ENCODE measurements around the gene MTX1.
A peak's percentile ranks its signal among the peaks of the same experiment; 100 is the strongest.
"Not testable (repeated sequence)": the region's sequence is repeated elsewhere in the genome, so short reads cannot be mapped to it uniquely, and the experiment has no call there.

The MTX1 gene

DNA sequence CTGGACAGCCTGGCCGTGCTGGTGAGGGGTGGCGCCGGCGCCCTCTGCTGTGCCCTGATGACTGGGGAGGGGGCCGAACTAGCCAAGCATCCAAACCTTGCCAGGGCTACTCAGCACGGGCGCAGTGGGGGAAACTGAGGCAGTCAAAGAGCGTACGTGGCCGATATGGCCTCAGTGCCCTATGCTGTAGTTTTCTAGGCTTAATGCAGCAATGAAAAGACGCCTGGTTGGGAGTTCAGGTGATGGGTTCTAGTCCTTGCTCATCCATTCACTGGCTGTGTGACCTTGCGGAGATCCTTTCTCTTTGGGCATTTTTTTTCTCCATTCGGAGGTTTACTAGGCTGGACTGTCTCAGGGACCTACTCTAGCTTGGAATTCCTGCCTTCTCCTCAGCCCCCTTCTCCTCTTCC, 822 bp downstream of the MTX1 start:
- DNase-seq, result no peak

DNA sequence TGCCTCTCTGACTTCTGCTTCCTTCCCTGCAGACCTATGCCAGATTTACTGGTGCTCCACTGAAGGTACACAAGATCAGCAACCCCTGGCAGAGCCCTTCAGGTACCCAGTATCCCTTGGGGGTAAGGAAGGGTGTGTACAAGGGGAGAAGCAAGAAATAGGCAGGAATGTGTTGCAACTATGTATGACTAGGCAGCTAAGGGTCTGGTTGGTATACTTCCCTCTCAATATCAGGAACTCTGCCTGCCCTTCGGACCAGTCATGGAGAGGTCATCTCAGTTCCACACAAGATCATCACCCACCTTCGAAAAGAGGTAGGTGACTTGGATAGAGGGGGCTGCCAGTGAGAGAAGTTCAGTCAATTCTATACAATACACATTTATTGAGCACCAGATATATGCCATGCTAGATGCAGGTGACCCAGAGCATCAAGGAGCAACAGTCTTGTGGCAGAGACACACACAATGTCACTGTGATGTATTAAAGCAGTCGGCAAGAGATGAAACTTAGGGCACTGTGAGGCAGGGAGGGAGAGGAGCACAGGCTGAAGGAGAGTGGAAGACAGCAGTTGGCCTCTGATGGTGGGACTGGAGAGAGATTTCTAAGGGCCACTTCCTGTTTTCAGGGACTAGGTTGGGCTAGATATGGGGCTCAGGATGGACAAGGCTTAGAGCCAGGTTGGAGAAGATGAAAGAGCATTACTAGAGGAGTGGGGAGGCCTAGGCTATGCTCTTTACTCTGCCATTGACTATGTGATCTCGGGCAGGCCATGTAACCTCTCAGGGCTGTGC, 2.0 kb downstream of the MTX1 start:
- no peak for DNase-seq

DNA sequence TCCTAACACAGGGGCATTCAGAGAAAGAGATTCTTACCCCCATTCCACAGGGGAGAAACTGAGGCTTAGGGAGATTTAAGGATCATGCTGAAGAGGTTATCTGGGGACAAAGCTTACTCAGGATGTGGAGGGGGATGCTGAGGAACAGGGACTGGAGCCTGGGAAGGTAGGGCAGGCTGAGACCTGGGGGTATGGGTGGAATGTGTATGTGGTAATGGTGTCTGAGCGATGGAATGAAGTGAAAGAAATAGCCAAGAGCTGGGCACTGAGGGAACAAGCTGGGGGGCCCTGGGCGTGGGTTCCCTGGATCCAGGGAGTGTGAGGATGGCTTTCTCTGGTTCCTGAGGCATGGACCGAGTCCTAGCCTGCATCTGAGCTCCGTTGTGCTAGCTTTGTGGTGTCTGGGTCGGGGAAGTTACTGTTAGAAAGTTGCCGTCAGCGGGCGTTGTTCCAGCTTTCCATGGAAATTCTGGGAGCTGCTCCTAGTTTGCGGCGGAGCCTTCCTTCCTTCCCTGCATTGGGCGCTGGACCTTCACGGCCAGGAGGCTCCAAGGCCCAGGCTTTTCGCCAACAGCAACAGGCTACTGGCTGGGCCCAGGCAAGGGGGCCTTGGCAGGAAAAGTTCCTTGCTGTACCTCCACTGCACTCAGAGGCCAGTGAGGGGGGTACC, 3.0 kb downstream of the MTX1 start:
- DNase-seq, result not testable (repeated sequence)

DNA sequence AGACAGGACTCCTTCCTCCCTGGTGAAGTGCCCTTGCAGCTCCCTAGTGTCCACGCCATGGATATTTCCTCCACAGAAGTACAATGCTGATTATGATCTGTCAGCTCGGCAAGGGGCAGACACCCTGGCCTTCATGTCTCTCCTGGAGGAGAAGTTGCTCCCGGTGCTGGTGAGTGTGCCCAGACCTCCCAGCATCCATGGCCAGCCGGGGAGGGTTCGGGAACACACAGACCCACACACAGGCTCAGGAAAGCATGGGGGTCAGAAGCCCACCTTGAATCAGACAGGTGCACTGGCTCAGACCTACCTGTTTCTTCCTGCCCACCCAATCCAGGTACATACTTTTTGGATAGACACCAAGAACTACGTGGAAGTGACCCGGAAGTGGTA, 3.6 kb downstream of the MTX1 start:
- DNase-seq, result not testable (repeated sequence)

DNA sequence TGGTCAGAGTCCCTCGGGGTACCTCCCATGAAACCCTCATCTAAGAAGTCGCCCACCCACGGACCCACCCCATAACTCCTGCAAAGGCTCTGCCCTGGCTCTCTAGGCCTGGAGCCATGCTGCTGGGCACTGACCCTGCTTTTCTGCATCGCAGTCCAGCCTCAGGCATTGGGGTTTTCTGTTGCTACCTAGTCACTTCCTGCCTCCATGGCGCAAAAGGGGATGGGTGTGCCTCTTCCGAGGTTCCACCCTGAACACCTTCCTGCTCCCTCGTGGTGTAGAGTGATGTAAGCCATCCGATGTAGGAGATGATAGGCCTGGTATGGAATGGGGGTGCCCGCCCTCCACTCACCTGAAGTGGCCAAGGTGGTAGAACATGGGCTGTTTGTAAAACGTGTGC, 6.2 kb downstream of the MTX1 start:
- DNase-seq, result not testable (repeated sequence)

DNA sequence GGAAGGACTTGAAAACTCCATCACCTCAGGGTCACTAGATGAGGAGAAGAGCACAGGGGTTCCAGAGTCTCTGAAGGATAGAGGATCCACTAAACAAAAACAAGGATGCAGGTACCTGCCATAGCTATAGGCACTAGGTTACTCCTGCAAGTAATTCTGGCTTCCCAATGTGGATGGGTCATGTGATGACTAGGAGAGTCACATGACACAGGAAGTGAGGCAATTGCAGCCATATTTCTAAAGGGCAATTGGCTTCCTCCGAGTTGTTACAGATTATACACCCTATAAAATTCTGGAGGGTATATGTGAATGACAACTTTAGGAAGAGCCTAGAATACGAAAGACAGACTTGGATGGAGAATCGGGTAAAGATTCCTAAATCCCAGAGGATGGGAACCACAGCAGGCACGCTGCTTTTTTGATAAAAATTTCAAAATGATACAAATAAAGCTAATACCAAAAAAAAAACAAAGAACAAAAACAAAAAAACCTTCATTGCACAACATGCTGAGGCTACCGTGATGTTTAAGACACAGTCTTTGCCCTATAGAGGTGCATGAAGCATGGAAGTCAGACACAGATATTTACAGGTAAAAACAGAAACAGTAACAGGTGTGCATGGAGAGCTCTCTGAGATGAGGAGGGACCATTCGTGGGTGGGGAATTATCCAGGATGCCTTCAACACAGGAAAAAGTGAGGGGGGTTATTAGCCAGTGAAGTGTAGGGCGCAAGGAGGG, 10.5 kb downstream of the MTX1 start:
- DNase-seq, result peak in 1 of 5 donors; percentile 40

DNA sequence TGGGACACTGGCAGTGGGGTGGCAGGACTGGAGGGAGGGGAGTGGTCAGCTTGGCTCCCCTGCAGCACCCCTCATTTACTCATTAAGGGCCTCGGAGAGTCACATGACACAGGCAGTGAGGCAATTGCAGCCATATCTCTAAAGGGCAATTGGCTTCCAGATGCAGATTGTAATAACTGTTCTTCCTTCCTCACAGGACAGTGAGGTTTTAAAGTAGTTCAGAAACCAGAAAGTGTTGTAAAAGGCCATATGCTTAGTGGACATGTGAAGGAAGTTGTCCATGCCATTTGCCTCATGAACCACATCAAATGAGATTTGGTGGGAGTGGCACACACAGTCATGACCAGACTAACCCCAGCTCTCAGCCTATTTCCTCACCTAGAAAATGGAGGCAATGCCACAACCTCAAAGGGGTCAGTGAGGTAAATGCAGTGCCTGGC, 11.1 kb downstream of the MTX1 start:
- DNase-seq, result peak in 1 of 5 donors; percentile 32

DNA sequence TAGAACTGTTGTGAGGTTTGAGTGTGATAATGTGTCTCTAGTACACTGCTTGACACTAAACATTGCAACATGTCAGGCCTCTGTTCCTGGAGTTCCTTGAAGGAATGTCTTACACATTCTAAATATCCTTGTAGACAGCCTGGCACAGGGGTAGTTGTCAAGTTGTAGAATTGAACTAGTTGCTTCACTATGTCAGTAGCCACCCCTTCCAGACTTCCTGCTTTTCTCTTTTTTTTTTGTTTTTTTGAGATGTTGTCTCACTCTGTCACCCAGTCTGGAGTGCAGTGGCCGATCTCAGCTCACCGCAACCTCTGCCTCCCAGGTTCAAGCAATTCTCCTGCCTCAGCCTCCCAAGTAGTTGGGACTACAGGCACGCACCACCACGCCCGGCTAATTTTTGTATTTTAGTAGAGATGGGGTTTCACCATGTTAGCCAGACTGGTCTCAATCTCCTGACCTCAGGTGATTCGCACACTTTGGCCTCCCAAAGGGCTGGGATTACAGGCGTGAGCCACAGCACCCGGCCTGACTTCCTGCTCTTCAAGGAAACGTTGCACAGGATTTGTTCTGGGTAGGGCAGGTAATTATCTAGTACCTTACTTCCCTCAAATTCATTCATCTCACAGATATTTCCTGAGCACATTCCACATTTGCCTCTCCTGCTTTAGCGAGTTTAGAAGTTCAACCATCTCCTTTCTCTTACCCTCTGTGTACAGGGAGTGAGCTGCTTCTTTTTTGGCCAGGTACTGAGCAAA, 11.9 kb downstream of the MTX1 start:
- DNase-seq, result not testable (repeated sequence)

DNA sequence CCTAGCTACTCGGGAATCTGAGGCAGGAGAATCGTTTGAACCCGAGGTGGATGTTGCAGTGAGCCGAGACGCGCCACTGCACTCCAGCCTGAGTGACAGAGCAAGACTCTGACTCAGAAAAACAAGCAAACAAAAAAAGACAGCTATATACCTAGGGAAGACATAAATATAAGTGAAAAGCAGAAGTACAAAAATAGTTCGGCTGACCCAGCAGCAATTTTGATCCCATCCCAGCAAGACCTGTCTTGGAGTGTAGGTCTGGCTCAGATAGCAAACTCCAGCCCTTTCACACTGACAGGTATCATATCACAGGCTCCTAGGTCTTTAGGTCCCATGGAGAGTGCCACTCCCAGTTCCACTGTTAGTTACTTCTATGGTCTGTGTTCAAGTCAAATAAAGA, 14.6 kb downstream of the MTX1 start:
- no peak for DNase-seq

DNA sequence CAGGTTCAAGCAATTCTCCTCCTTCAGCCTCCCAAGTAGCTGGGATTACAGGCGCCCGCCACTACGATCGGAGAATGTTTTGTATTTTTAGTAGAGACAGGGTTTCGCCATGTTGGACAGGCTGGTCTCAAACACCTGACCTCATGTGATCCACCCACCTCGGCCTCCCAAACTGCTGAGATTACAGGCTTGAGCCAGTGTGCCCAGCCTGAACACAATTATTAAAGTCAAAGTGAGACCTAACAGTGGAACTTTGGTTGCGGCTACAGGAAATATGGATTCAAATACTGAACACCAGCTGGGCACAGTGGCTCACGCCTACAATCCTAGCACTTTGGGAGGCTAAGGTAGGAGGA, 16.9 kb downstream of the MTX1 start:
- not testable (repeated sequence) for DNase-seq

DNA sequence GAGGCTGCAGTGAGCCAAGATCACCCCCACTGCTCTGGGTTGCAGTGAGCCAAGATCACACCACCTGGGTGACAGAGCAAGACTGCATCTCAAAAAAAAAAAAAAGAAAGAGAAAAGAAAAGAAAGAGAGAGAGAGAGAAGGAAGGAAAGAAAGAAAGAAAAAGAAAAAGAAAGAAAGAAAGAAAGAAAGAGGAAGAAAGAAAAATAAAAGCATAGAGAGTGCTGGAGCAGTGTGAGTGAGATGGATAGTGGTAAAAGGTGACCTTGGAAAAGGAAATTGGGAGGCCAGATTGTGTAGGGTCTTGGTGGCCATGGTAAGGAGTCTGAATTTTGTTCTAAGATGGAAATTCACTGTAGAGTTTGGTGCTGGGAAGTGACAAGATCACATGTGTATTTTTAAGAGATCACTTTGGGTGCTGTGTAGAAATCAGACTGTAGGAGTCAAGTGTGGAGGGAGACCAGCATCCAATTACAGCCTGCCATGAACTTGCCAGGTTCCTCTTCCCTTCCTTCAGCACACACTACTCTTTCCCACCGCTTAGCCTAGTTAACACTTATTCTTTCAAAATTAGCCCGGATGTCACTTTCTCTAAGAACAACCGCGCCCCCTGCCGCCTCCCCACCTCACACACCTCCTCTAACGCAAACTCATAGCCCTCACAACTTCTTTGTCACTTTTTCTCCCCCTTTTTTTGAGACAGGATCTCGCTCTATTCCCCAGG, 17.9 kb downstream of the MTX1 start:
- DNase-seq, result peak; percentile 66 to 85 (median 75)

DNA sequence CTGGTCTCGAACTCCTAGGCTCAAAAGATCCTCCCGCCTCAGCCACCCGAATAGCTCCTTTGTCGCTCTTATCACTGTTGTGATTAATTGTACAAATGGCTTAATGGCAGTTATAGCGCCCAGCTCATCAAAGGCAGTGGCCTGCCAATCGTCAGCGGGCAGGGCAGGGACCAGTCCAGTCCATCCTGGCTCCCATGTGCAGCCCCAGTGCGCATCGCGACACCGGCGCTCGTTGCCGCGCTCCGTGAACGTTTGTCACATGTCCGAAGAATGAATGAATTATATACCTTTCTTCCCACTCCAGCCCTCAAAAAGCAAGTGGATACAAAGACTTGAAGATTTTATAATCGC, 18.4 kb downstream of the MTX1 start:
- DNase-seq, result no peak

DNA sequence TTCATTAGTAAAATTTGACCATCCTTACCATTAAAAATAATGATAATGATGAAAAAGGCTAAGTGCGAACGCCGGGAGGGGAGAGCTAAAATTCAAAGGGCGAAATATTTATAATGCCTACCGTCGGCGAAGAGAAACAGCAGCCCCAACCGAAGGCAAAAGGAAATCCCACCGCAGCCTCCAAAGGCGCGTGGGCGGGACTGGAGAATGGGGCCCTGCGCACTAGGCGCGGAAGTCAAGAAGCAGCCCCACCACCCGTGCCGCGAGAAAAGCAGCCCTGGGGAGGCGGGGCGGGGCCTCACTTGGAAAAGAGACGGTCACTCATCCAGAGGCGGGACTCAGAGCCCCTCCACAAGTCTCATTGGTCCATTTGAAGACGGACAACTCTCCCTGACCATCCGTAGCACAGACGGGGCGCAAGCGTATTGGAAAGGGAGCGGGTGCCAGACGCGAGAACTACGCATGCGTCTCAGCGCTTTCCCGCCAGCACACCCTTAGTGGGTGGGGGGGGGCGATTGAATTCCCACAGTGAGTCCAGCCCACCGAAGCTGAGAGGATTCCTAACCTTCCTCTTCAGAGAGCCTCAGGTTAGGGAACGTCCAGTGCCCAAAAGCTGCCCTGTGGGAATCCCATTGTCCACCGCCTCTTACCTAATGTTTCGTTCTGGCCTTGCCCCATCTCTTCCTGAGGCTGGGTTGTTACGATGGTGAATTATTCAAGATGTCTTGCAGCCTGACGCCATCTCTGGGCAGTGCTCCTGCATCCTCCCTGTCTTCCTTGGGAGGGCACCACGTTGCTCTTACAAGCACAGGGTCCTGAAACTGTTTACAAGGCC, 19.0 kb downstream of the MTX1 start:
- peak; percentile 94 to 99 (median 97) for DNase-seq

DNA sequence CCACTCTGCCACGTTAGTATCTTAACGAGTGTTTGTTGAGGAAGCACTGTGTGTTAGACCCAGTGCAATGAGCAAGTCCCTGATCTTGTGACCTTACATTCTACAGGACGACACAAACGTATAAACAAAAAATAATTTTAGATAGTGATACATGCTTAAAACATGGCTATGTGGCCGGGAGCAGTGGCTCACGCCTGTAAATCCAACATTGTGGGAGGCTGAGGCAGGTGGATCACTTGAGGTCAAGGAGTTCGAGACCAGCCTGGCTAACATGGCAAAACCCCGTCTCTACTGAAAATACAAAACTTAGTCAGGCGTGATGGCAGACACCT, 19.6 kb downstream of the MTX1 start:
- DNase-seq, result no peak

DNA sequence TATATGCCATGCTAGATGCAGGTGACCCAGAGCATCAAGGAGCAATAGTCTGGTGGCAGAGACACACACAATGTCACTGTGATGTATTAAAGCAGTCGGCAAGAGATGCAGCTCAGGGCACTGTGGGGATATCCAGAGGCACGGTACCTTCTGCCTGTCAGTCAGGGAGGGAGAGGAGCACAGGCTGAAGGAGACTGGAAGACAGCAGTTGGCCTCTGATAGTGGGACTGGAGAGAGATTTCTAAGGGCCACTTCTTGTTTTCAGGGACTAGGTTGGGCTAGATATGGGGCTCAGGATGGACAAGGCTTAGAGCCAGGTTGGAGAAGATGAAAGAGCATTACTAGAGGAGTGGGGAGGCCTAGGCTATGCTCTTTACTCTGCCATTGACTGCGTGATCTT, 22.8 kb downstream of the MTX1 start:
- DNase-seq, result not testable (repeated sequence)

DNA sequence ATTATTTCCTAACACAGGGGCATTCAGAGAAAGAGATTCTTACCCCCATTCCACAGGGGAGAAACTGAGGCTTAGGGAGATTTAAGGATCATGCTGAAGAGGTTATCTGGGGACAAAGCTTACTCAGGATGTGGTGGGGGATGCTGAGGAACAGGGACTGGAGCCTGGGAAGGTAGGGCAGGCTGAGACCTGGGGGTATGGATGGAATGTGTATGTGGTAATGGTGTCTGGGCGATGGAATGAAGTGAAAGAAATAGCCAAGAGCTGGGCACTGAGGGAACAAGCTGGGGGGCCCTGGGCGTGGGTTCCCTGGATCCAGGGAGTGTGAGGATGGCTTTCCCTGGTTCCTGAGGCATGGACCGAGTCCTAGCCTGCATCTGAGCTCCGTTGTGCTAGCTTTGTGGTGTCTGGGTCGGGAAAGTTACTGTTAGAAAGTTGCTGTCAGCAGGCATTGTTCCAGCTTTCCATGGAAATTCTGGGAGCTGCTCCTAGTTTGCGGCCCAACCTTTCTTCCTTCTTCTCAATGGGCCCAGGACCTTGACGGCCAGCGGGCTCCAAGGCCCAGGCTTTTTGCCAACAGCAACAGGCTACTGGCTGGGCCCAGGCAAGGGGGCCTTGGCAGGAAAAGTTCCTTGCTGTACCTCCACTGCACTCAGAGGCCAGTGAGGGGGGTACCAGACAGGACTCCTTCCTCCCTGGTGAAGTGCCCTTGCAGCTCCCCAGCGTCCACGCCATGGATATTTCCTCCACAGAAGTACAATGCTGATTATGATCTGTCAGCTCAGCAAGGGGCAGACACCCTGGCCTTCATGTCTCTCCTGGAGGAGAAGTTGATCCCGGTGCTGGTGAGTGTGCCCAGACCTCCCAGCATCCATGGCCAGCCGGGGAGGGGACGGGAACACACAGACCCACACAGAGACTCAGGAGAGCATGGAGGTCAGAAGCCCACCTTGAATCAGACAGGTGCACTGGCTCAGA, 23.8 kb downstream of the MTX1 start:
- not testable (repeated sequence) for DNase-seq

DNA sequence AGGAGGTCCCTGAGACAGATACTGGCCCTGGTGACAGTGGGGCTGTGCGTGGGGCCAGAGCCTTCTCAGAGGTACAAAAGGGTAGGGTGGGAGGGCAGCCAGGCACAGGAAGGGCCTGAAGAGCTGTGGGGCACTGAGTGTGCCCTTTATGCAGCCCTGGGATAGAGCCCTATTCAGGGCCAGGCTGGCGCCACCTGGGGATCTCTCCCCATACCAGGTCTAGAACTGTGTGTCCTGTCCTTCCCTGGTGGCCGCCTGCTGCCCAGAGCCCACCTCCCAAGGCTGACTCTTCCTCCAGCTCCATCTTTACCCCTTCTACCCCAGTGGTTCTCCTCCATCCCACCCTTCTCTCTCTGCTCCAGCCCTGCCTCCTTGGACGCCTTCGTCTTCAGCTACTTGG, 25.0 kb downstream of the MTX1 start:
- not testable (repeated sequence) for DNase-seq

DNA sequence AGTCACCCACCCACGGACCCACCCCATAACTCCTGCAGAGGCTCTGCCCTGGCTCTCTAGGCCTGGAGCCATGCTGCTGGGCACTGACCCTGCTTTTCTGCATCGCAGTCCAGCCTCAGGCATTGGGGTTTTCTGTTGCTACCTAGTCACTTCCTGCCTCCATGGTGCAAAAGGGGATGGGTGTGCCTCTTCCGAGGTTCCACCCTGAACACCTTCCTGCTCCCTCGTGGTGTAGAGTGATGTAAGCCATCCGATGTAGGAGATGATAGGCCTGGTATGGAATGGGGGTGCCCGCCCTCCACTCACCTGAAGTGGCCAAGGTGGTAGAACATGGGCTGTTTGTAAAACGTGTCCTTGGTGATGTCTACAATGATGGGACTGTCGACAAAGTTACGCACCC, 26.9 kb downstream of the MTX1 start:
- DNase-seq, result not testable (repeated sequence)

DNA sequence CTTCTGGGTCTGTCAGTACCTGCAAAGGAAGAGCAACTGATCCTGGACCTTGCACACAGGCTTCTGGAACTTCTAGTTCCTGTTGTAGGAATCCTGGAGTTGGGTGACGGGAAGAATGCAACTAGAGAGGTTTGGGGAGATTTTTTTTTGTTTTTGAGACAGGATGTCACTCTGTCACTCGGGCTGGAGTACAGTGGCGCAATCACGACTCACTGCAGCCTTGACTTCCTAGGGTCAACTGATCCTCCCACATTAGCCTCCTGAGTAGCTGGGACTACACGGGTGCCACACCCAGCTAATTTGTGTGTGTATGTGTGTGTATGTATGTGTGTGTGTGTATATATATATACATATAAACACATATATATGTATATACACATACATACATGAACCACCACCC, 28.0 kb downstream of the MTX1 start:
- DNase-seq, result no peak

DNA sequence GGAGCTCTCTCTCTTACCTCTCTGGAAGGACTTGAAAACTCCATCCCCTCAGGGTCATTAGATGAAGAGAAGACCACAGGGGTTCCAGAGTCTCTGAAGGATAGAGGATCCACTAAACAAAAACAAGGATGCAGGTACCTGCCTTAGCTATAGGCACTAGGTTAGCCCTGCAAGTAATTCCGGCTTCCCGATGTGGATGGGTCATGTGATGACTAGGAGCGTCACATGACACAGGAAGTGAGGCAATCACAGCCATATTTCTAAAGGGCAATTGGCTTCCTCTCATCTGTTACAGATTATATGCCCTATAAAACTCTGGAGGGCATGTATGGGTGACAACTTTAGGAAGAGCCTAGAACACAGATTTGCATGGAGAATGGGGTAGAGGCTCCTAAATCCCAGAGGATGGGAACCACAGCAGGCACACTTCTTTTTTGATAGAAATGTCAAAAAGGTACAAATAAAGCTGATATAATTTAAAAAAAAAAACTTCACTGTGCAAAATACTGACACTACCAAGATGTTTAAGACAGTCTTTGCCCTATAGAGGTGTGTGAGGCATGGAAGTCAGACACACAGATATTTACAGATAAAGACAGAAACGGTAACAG, 32.7 kb downstream of the MTX1 start:
- DNase-seq, result peak; percentile 28 to 82 (median 56)
